GM21825 (cell line): Measurements from ENCODE around the gene GRIN1.

Experiments
- ATAC-seq: cut with Tn5 transposase; IDR thresholded peaks from one replicate; pipeline ENCODE4 v1.9.1; 2021; ENCODE audit warnings: mild to moderate bottlenecking, moderate library complexity; ENCODE audit not compliant: unreplicated experiment

GRIN1 gene

GRCh38 chr9:137173796-137174664 is 35.1 kb downstream of the GRIN1 start:
- no peak for ATAC-seq

DNA sequence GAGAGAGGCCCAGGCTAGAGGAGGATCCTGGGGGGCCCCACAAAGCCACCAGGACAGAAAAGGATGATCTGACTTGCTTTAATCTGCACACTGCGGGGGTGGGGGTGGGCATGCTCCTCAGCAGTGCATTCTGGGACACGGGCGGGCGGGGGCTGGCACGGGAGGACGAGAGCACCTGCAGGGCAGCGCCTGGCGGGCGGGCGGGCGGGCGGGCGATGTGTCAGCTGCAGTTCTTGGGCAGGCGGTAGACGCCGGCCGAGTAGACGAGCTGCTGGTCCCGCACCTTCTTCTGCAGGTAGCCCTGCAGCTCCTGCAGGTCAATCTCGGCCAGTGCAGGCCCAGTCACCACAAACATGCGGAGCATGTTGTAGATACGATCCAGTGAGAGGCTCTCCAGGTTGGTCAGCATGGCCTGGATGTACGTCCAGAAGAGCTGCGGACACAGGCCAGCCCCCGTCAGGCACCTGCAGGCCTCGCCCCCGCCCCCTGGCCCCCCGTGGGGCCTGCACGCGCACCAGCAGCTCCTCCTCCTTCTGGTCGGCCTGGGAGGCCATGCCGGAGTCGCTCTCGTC is 35.9 kb downstream of the GRIN1 start:
- ATAC-seq = no peak

GRCh38 chr9:137175345-137175961 is 36.5 kb downstream of the GRIN1 start:
- no peak for ATAC-seq

GRCh38 chr9:137176302-137177182 is 37.6 kb downstream of the GRIN1 start:
- ATAC-seq = no peak

GRCh38 chr9:137178201-137178938 is 39.4 kb downstream of the GRIN1 start:
- ATAC-seq = no peak

DNA sequence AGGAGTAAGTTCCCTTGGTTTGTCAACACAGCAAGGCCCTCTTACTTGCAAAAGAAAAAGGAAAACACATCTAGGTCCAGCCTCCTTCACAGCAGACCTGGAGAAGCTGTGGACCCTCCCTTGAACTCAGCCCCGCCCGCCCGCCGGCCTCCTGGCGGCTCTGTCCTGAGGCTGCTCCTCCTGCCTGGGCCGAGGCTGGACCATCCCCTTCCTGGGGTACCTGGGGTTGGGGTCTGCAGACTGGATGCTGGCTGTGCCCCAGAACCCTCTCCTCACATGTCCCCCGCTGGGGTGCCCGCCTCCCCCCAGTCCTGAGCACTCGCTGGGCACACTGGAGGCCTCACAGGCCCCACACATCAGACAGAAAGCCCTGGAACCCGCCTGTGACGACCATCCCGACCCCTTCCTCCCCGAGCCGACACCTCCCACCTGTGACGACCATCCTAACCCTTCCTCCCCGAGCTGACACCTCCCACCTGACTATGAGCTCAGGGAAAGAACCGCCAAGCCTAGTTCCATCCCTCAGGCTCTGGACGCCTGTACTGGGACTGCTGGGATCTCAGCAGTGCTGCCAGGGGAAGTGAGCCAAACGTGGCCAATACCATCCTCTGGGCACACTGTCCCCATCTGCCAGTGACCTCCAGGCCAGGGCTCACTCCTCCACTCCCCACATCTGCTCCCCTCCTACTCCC is 40.1 kb downstream of the GRIN1 start:
- no peak for ATAC-seq

DNA sequence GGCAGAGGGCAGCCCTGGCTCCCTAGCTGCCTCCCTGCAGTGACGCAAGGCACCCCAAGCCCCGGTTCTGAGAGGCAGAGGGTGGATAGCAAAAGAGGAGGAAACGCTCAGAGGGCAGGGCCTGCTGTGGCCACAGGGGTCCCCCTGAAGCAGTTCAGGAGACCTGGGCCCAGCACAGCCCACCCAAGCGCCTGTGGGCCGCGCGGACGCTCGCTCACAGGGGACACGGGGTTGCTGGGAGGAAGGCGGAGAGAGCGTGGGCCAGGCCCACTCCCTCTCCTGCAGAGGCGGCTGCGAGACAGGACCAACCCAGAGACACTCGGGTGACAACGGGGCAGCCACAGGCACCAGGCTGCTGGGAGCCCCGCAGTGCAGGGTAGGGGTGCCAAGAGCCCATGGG is 40.8 kb downstream of the GRIN1 start:
- ATAC-seq = no peak

DNA sequence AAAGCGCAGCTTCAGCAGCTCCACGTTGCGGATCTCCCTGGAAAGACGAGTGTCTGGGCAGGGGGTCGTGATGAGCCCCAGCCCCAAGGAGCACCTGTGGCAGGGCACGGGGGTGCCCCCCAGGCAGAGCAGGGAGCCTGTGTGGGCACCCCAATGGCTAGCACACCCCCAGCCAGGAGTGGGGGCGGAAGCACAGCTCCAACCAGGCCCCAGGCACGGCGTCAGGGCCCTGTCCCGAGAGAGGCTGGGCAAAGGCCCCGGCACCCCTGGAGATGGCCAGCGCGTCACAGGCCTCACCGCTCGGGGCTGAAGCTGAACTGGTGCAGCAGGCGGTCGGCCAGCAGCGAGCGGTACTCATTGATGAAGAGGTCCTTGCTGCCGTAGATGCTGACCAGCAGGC is 41.5 kb downstream of the GRIN1 start:
- no peak for ATAC-seq

- ATAC-seq = no peak
Measured at GRCh38 chr9:137181680-137182079, 42.7 kb downstream of the GRIN1 start.

- no peak for ATAC-seq
Measured at GRCh38 chr9:137182836-137183235, 43.9 kb downstream of the GRIN1 start.

DNA sequence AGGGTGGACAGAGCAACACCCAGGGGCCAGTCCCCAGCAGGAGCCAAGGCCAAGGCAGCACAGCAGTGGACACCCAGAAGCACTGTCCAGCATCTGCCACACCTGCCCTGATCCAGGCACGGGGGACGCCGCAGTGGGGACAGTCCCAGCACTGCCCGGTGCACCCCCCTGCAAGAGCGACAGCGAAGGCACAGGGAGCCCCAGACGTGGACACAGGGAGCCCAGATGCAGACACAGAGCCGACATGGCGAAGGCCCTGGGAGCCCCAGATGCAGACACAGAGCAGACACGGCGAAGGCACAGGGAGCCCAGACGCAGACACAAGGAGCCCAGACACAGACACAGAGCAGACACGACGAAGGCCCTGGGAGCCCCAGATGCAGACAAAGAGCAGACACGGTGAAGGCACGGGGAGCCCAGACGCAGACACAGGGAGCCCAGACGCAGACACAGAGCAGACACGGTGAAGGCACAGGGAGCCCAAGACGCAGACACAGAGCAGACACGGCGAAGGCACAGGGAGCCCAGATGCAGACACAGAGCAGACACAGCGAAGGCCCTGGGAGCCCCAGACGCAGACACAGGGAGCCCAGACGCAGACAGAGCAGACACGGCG is 45.1 kb downstream of the GRIN1 start:
- no peak for ATAC-seq

DNA sequence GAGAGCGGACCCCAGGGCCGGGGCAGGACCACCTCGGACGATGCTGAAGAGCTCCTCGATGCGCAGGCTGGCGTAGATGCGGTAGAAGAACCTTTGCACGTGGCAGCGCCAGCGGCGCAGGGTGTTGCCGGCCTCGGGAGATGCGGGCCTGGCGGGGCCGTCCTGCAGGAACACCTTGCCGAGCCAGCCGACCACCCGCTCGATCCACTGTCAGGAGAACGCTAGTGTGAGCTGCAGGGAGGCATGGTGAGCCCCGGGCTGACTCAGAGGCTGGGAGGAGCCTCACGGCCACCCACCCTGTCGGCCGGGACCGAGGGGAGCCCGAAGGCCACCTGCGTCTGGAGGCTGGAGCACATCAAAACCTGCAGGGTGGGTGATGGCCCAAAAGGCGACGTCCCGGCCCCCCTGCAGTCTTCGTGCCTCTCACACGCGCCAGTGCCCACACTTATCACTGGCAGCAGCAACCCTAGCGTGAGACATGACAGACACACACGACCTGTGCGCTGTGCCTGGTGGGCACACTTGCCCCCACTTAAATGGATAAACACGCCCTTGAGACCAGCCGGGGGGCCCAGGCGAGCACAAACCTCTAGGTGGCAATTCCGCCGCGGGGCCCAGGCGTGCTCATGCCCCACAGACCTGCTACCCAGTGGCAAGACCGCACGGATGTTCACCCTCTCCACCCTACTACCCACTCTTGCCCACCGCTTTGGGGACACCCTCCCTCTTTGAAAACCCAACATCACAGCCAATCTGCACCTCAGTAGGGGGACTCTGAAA is 46.1 kb downstream of the GRIN1 start:
- no peak for ATAC-seq

DNA sequence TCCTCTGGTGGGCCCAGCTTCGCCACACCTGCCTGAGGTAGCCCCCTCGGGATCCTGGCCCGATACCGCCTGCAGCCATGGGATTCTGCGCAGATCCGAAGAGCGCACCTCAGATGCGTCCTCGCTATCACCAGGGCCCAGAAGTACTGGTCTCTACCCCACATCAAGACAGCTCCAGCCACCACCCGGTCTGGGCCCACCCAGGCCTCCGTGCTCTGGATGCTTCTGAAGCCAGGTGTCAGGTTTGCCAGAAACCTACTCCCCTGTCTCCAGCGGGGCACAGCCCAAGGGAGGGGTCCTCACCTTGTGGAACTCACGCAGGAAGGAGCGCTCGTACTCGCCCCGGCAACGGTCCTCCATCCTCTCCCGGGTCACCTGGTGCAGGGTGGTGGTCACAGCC is 47.0 kb downstream of the GRIN1 start:
- no peak for ATAC-seq

DNA sequence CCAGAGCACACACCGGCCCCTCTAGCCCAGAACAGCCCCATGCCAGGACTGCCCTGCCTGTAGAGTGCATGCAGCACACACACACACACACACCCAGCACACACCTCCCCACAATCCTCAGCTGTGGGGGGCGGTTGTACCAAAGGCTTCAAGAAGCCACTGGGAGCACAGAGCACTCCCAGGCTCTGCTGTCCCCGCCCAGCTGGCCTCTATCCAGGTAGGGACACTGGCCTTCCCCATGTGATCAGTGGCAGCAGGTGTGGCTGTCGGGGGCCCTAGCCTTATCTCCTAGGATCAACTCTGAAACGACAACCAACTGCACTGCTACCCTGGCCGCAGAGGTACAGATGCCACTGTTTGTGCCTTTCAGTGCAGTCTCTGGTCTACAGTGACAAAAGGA is 47.4 kb downstream of the GRIN1 start:
- ATAC-seq = no peak

DNA sequence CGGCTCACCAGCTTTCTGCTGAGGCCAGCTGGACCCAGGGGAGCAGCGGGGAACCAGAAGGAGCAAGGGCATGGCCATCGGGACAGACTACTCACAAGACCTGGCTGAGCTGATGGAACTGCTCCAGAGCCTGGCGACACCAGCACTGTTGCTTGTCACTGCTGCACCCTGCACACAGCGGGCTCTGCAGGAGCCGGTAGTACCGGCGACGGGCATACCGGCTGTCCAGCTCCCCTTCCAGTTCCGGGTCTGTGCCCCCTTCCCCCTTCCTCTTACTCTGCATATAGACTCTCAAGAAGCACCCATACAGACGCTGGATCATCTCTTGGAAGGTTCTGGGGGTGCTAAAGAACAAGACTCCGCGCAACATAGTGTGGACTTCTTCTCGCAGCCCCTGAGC is 48.4 kb downstream of the GRIN1 start:
- ATAC-seq = no peak

DNA sequence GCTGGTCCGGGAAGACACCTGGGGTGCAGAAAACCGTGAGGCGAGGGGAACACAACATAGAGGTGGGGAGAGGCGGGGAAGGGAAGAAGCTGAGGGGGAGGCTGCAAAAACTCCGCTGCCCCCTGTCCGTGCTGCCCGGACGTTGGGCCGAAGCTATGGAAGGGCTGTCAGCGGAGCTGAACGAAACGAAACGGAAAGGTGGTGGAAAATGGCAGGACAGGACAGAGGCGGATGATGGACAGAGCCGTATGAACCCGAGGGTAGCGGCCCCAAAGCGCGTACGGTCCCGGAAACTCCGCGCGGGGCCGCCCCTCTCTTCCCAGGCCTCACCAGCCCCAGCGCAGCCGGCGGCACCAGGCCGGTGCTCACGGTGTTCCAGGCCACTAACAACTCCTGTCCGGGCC is 49.1 kb downstream of the GRIN1 start:
- no peak for ATAC-seq

DNA sequence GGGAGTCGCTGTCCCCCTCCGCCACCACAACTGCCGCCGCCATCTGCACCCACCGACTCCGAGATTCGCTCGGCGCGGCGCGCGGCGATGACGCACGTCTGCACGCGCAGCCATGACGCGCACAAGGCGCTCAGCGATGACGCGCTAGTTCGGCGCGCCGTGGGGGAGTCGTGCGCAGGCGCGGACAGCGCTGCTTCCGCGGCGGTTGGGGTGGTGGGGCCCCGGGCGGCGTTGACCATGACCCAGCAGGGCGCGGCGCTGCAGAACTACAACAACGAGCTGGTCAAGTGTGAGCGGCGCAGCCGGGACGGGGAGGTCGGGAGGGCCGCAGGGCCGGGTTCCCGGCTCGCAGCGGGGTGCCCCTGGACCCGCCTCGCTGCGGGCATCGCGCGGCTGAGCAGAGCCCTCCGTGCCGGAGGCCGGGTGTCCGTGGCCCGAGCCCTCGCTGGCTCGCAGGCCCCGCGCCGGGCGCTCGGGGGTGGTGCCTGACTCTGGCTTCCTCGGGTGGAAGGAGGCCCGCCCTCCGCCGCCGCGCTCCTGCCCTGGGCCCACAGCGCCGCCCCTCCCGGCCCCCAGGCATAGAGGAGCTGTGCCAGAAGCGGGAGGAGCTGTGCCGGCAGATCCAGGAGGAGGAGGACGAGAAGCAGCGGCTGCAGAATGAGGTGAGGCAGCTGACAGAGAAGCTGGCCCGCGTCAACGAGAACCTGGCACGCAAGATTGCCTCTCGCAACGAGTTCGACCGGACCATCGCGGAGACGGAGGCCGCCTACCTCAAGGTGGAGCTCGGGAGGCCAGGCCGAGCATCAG is 49.7 kb downstream of the GRIN1 start, which contains the start of the genes ANAPC2 and SSNA1:
ANAPC2 (minus strand) TSS at position 71 of the 807 bp plus-strand sequence; CDS start at position 43, 28 bp downstream.
SSNA1 (plus strand) TSS at position 187 of the 807 bp plus-strand sequence; CDS start at position 238, 51 bp downstream.
- peak; percentile 66 for ATAC-seq
